Testis (tissue), 3 donors: ENCODE results near the gene ZFP69. TPM values are rescaled to one million over a fixed set of nuclear protein-coding genes. Genes with fewer than 3 reads are reported as not detected.

ENCODE experiments used
- DNase-seq: peaks from one replicate; pipeline ENCODE4 v3.0.0-alpha.2; 2019
- H3K27ac ChIP-seq, 2 donors: fragments of 200-600 bp; sonication (generic); one replicate each; pipeline ENCODE4 v1.5.1; 2019
- H3K27me3 ChIP-seq: fragments of 200-600 bp; sonication (generic); one replicate; pipeline ENCODE4 v1.5.1; 2019
- H3K36me3 ChIP-seq: fragments of 200-600 bp; sonication (generic); one replicate; pipeline ENCODE4 v1.5.1; 2017; ENCODE audit warnings: low read depth; ENCODE audit errors: missing control alignments
- H3K4me1 ChIP-seq: fragments of 200-600 bp; sonication (generic); one replicate; pipeline ENCODE4 v1.5.1; 2019
- H3K4me3 ChIP-seq, 2 donors: fragments of 200-600 bp; sonication (generic); one replicate each; pipeline ENCODE4 v1.5.1; 2017 to 2019
- H3K9me3 ChIP-seq: fragments of 200-600 bp; sonication (generic); one replicate; pipeline ENCODE4 v1.5.1; 2017
- CTCF ChIP-seq, 3 experiments: fragments of 450-650 bp in 2 of 3; fragments of 200-600 bp in 1 of 3; sonication (generic) in 1 of 3; IDR thresholded peaks; one replicate each; pipeline ENCODE4 v1.5.1; 2016 to 2019; ENCODE audit warnings: antibody characterized with exemption in 3 of 3, mild to moderate bottlenecking in 2 of 3, moderate library complexity in 1 of 3
- POLR2A ChIP-seq: fragments of 450-650 bp; IDR thresholded peaks from one replicate; pipeline ENCODE4 v1.6.1; 2017; ENCODE audit warnings: antibody characterized with exemption, mild to moderate bottlenecking, moderate library complexity
- WGBS, 2 donors: methylation state at CpG; one replicate each; pipeline ENCODE4 v1.1.5; 2018; 5-methylcytosine and 5-hydroxymethylcytosine counted together
- intact Hi-C: fragments of 100-400 bp; cut with DNase I; formaldehyde crosslinking; loops from one replicate; pipeline ENCODE4 v1.15.1; 2023; ENCODE audit warnings: low total_unique reads
- polyA plus RNA-seq: library from polyadenylated mRNA; stranded (reverse); fragments of 350-450 nt; fragmentation: Illumina TruSeq; extraction: RNeasy Lipid Tissue Mini Kit (QIAGEN cat#74804); gene quantifications from one replicate; pipeline ENCODE4 v1.2.3, GENCODE V29; 2014; ENCODE audit warnings: low read depth, low replicate concordance; ENCODE audit not compliant: insufficient read depth
- total RNA-seq, 2 donors: library from RNA; depleted of rRNA; stranded (reverse); fragments of >200 nt; gene quantifications; one replicate each; pipeline ENCODE4 v1.2.3, GENCODE V29; 2016

Gene ZFP69
- total and polyA plus RNA-seq, 3 donors from 2014 or later, result 5.4 to 9.3 (median 6.7) TPM

- Histone ChIP-seq H3K4me3 (peak within 1 kb of the TSS; percentile 55 to 70), H3K27me3 (no peaks in the 10 kb centered on the region), H3K36me3 (no peaks in the 10 kb centered on the region), H3K9me3 (no peaks in the 10 kb centered on the region), H3K4me1 (no peaks in the 10 kb centered on the region), H3K27ac (peak within 1 kb of the TSS; percentile 76 to 83)
- TF ChIP-seq POLR2A (no peak), CTCF (IDR thresholded peaks at IDR 0.05) (no peak)
- intact Hi-C loops, result no loop called here
- peak; percentile 97 for DNase-seq
- 0% methylated on average over 32 to 35 of the region's 35 CpGs for WGBS, 2 donors
These were observed 54.4 kb downstream of the ZFP69 start, which contains the start of gene ZNF684 for GRCh38 chr1:40531381-40532061. Gene ZNF684 (plus strand): TSS chr1:40531637. CDS start chr1:40533167, 1,530 bp downstream.

GRCh38 chr1:40532062-40532389 lies 54.9 kb downstream of the ZFP69 start:
- intact Hi-C loops, result no loop called here
- no peak for DNase-seq
- Histone ChIP-seq H3K27ac (peak overlapping the region; percentile 76 to 83), H3K9me3 (no peaks in the 10 kb centered on the region), H3K27me3 (no peaks in the 10 kb centered on the region), H3K36me3 (no peaks in the 10 kb centered on the region), H3K4me1 (no peaks in the 10 kb centered on the region), H3K4me3 (peak overlapping the region; percentile 55 to 70)
- TF ChIP-seq CTCF (IDR thresholded peaks at IDR 0.05), result no peak
- no peak for TF ChIP-seq POLR2A
- 1 to 3% methylated on average over 3 of the region's 3 CpGs for WGBS, 2 donors

GRCh38 chr1:40532844-40533424 lies 55.8 kb downstream of the ZFP69 start:
- TF ChIP-seq POLR2A, result no peak
- TF ChIP-seq CTCF (IDR thresholded peaks at IDR 0.05), result peak; percentile 36 to 52 (median 37)

GRCh38 chr1:40534589-40534988 lies 57.5 kb downstream of the ZFP69 start:
- no peak overlapping the region for H3K4me3 ChIP-seq
- no peak for DNase-seq
- intact Hi-C loops, result no loop called here
- no peak overlapping the region for H3K27ac ChIP-seq
- H3K9me3 ChIP-seq, result no peaks in the 10 kb centered on the region
- H3K27me3 ChIP-seq, result no peaks in the 10 kb centered on the region
- no peaks in the 10 kb centered on the region for H3K36me3 ChIP-seq
- H3K4me1 ChIP-seq, result no peaks in the 10 kb centered on the region
- TF ChIP-seq POLR2A (no peak), CTCF (IDR thresholded peaks at IDR 0.05) (no peak)

More at GRCh38 chr1:40532844-40533424, 55.8 kb downstream of the ZFP69 start:
- intact Hi-C loops, result no loop called here
- no peak overlapping the region for H3K27ac ChIP-seq
- H3K9me3 ChIP-seq, result no peaks in the 10 kb centered on the region
- no peak overlapping the region for H3K4me3 ChIP-seq
- peak; percentile 26 for DNase-seq
- no peaks in the 10 kb centered on the region for H3K36me3 ChIP-seq
- no peaks in the 10 kb centered on the region for H3K4me1 ChIP-seq
- H3K27me3 ChIP-seq, result no peaks in the 10 kb centered on the region

- TF ChIP-seq CTCF (IDR thresholded peaks at IDR 0.05) (no peak), POLR2A (no peak)
- no peaks in the 10 kb centered on the region for H3K36me3 ChIP-seq
- H3K27ac ChIP-seq, result no peak overlapping the region
- no peak overlapping the region for H3K4me3 ChIP-seq
- no peak for DNase-seq
- no peaks in the 10 kb centered on the region for H3K4me1 ChIP-seq
- intact Hi-C loops, result no loop called here
- H3K9me3 ChIP-seq, result no peaks in the 10 kb centered on the region
- 62 to 75% methylated on average over 2 of the region's 2 CpGs for WGBS, 2 donors
- no peaks in the 10 kb centered on the region for H3K27me3 ChIP-seq
These were observed 58.6 kb downstream of the ZFP69 start for GRCh38 chr1:40535732-40536131.
